WERI-Rb-1 (cell line): ENCODE data around the gene MTX2.
"Not testable (repeated sequence)": the region's sequence is repeated elsewhere in the genome, so short reads cannot be mapped to it uniquely, and the experiment has no call there.

ENCODE experiments used
- DNase-seq: peaks from one replicate; pipeline ENCODE4 v3.0.0-alpha.2; 2020
- H3K27ac ChIP-seq: fragments of 250-450 bp; sonication (Bioruptor Pico); 2 replicates; pipeline ENCODE4 v1.5.1; 2020; ENCODE audit warnings: mild to moderate bottlenecking, moderate library complexity
- H3K27me3 ChIP-seq: fragments of 250-450 bp; sonication (Bioruptor Pico); 2 replicates; pipeline ENCODE4 v1.5.1; 2021; ENCODE audit warnings: mild to moderate bottlenecking, low read depth, moderate library complexity; ENCODE audit not compliant: insufficient read depth, severe bottlenecking
- H3K36me3 ChIP-seq: fragments of 250-450 bp; sonication (Bioruptor Pico); 2 replicates; pipeline ENCODE4 v1.5.1; 2020; ENCODE audit warnings: mild to moderate bottlenecking, moderate library complexity
- H3K4me3 ChIP-seq: 2 replicates; pipeline ENCODE4 v1.5.1; 2011; ENCODE audit warnings: low read depth, mild to moderate bottlenecking, control low read depth, low read length
- H3K9me3 ChIP-seq: fragments of 250-450 bp; sonication (Bioruptor Pico); 2 replicates; pipeline ENCODE4 v1.5.1; 2021; ENCODE audit warnings: mild to moderate bottlenecking, moderate library complexity; ENCODE audit not compliant: severe bottlenecking
- CTCF ChIP-seq: IDR thresholded peaks from 2 replicates; pipeline ENCODE4 v1.5.1; 2011; ENCODE audit warnings: low read depth, mild to moderate bottlenecking, control low read depth, inconsistent platforms, low read length

MTX2 gene

GRCh38 chr2:176370467-176371171 is 101.4 kb downstream of the MTX2 start:
- Histone ChIP-seq H3K4me3 (no peak overlapping the region), H3K27me3 (no peaks in the 10 kb centered on the region), H3K36me3 (no peaks in the 10 kb centered on the region), H3K9me3 (no peaks in the 10 kb centered on the region), H3K27ac (no peak overlapping the region)
- DNase-seq = no peak
- TF ChIP-seq CTCF = no peak

GRCh38 chr2:176373155-176373554 is 103.9 kb downstream of the MTX2 start:
- not testable (repeated sequence) for H3K9me3 ChIP-seq, H3K27me3 ChIP-seq, H3K36me3 ChIP-seq, H3K27ac ChIP-seq, H3K4me3 ChIP-seq, DNase-seq

- no peak for TF ChIP-seq CTCF
- H3K9me3 ChIP-seq = no peaks in the 10 kb centered on the region
- H3K27me3 ChIP-seq = no peaks in the 10 kb centered on the region
- no peak overlapping the region for H3K27ac ChIP-seq
- H3K4me3 ChIP-seq = no peak overlapping the region
- DNase-seq = no peak
- H3K36me3 ChIP-seq = no peaks in the 10 kb centered on the region
Measured at GRCh38 chr2:176378323-176378722, 109.1 kb downstream of the MTX2 start.

- H3K27ac ChIP-seq = no peak overlapping the region
- no peaks in the 10 kb centered on the region for H3K9me3 ChIP-seq
- H3K4me3 ChIP-seq = no peak overlapping the region
- DNase-seq = no peak
- H3K27me3 ChIP-seq = peaks cover 5% of the 10 kb centered on the region
- TF ChIP-seq CTCF = no peak
- H3K36me3 ChIP-seq = no peaks in the 10 kb centered on the region
Measured at GRCh38 chr2:176380341-176380740, 111.1 kb downstream of the MTX2 start.

GRCh38 chr2:176383100-176383499 is 113.9 kb downstream of the MTX2 start:
- no peak overlapping the region for H3K4me3 ChIP-seq
- peaks cover 11% of the 10 kb centered on the region for H3K27me3 ChIP-seq
- no peaks in the 10 kb centered on the region for H3K9me3 ChIP-seq
- no peak overlapping the region for H3K27ac ChIP-seq
- no peak for TF ChIP-seq CTCF
- no peaks in the 10 kb centered on the region for H3K36me3 ChIP-seq
- no peak for DNase-seq

- Histone ChIP-seq H3K4me3 (no peak overlapping the region), H3K36me3 (no peaks in the 10 kb centered on the region), H3K27me3 (peaks cover 11% of the 10 kb centered on the region), H3K27ac (no peak overlapping the region), H3K9me3 (no peaks in the 10 kb centered on the region)
- no peak for TF ChIP-seq CTCF
- DNase-seq = no peak
Measured at GRCh38 chr2:176383836-176384442, 114.7 kb downstream of the MTX2 start.
